Kidney (tissue), 14 donors: ENCODE data around the gene CREG2. TPM values are rescaled to one million over a fixed set of nuclear protein-coding genes. Genes with fewer than 3 reads are reported as not detected.
A peak's percentile ranks its signal among the peaks of the same experiment; 100 is the strongest.
"Not testable (repeated sequence)": the region's sequence is repeated elsewhere in the genome, so short reads cannot be mapped to it uniquely, and the experiment has no call there.

ENCODE experiments used
- DNase-seq, 5 donors: peaks; one replicate each; pipeline ENCODE4 v3.0.0-alpha.2; 2013 to 2020
- FAIRE-seq: peaks from 2 replicates; lab custom pipeline; 2012; peaks lifted over from hg19 to GRCh38; lab: Jason Lieb, UNC
- H3K27ac ChIP-seq, 2 donors: one replicate each; pipeline ENCODE4 v1.7.0; 2013; ENCODE audit warnings: low read depth in 2 of 2, low read length in 2 of 2, inconsistent platforms in 1 of 2
- H3K27me3 ChIP-seq: one replicate; pipeline ENCODE4 v1.7.1; 2013; ENCODE audit warnings: low read length, inconsistent platforms; ENCODE audit not compliant: control insufficient read depth, insufficient read depth
- H3K36me3 ChIP-seq, 3 donors: one replicate each; pipeline versions ENCODE4 v1.7.0 to v1.7.1; 2013; ENCODE audit warnings: low read length in 3 of 3, control low read depth in 1 of 3, inconsistent platforms in 1 of 3; ENCODE audit not compliant: insufficient read depth in 3 of 3, control insufficient read depth in 2 of 3
- H3K4me1 ChIP-seq, 3 donors: one replicate each; pipeline versions ENCODE4 v1.7.0 to v1.7.1; 2013; ENCODE audit warnings: low read length in 3 of 3, inconsistent platforms in 1 of 3, low read depth in 1 of 3; ENCODE audit not compliant: control insufficient read depth in 2 of 3, insufficient read depth in 2 of 3
- H3K4me3 ChIP-seq, 3 donors: one replicate each; pipeline versions ENCODE4 v1.7.0 to v1.8.1; 2013; ENCODE audit warnings: low read length in 3 of 3, control low read depth in 1 of 3, inconsistent platforms in 1 of 3
- H3K9ac ChIP-seq, 3 donors: one replicate each; pipeline versions ENCODE4 v1.7.0 to v1.7.1; 2013; ENCODE audit warnings: low read length in 3 of 3, control low read depth in 1 of 3, inconsistent platforms in 1 of 3
- H3K9me3 ChIP-seq, 3 donors: one replicate each; pipeline versions ENCODE4 v1.7.0 to v1.7.1; 2013; ENCODE audit warnings: low read length in 3 of 3, control low read depth in 1 of 3, inconsistent platforms in 1 of 3; ENCODE audit not compliant: control insufficient read depth in 2 of 3, insufficient read depth in 1 of 3
- intact Hi-C: fragments of 100-400 bp; cut with DNase I; formaldehyde crosslinking; loops from one replicate; pipeline ENCODE4 v1.11.1; 2022
- polyA plus RNA-seq: library from polyadenylated mRNA; stranded (reverse); fragments of 350-450 nt; fragmentation: Illumina TruSeq; extraction: RNeasy Lipid Tissue Mini Kit (QIAGEN cat#74804); gene quantifications from one replicate; pipeline ENCODE4 v1.2.3, GENCODE V29; 2014; ENCODE audit warnings: low read depth, low replicate concordance; ENCODE audit not compliant: insufficient read depth
- total RNA-seq: library from RNA; stranded (reverse); fragmentation: NEBNext Ultra II Directional; extraction: Animal tissue kit (Norgen Biotek cat#: 25700); gene quantifications from one replicate; pipeline ENCODE4 v1.2.1, GENCODE V29; 2021
- TF ChIP-seq, protein P1 (sequence below): IDR thresholded peaks from 3 replicates; pipeline ENCODE4 v1.5.1; 2012; ENCODE audit warnings: mild to moderate bottlenecking, moderate library complexity, borderline replicate concordance; ENCODE audit not compliant: insufficient read depth; ENCODE audit errors: extremely low read depth
- donor health status: control.
- donor health status: control.
- donor health status: control.
- donor health status: control.
- donor health status: control.
- donor health status: DM: yes; HTN: yes; CAD: no.
- donor health status: Normal renal cell carcinoma (clear cell type).

The CREG2 gene
- total and polyA plus RNA-seq, 2 donors from 2014 or later, result 0.69 TPM; not detected in 1

DNA sequence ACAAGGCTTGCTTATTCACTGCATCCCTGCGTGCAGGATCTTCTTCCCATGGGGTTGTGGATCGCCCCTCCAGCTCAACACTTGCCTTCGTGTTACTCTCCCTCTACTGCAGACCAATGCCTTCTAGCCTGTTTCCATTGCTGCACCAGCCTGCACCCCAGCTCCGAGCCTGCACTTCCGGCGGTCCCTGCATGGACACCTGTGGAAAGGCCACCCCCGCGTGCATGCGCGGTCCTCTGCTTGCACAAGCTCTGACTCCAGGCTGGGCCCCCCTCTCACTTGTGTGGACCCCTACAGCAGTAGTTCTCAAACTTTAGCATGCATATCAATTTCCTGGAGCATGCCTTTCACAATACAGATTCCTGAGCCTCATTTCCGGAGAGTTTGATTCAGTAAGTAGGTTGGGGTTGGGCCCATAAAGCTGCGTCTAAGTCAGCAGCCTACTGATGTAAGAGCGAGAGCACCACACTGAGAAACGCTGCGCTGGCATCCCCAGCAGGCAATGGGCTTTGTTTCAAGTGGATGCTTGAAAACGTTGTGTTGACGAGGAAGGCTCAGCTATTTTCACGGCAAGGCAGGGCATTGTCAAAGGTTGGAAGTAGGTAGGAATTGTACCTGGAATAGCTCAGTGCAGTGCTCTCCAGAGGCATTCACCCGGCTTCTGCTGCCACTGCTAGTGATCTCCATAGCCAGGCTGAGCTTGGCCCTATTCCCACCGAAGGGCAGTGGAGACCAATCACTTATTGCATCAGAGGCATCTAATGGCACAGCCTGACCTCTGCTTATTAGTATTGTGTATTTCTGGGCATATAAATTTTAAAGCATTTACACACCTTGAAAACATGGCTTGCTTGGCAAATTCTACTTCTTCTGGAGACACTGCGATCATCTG lies 32.6 kb downstream of the CREG2 start:
- intact Hi-C loops, result no loop called here
- H3K9ac ChIP-seq, result no peak overlapping the region
- H3K27ac ChIP-seq, result no peak overlapping the region
- no peaks in the 10 kb centered on the region for H3K36me3 ChIP-seq
- TF ChIP-seq, protein P1, sequence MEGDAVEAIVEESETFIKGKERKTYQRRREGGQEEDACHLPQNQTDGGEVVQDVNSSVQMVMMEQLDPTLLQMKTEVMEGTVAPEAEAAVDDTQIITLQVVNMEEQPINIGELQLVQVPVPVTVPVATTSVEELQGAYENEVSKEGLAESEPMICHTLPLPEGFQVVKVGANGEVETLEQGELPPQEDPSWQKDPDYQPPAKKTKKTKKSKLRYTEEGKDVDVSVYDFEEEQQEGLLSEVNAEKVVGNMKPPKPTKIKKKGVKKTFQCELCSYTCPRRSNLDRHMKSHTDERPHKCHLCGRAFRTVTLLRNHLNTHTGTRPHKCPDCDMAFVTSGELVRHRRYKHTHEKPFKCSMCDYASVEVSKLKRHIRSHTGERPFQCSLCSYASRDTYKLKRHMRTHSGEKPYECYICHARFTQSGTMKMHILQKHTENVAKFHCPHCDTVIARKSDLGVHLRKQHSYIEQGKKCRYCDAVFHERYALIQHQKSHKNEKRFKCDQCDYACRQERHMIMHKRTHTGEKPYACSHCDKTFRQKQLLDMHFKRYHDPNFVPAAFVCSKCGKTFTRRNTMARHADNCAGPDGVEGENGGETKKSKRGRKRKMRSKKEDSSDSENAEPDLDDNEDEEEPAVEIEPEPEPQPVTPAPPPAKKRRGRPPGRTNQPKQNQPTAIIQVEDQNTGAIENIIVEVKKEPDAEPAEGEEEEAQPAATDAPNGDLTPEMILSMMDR, result no peak
- H3K4me1 ChIP-seq, result no peaks in the 10 kb centered on the region
- FAIRE-seq (no peak), DNase-seq (peak in 1 of 5 donors; percentile 52)
- no peak overlapping the region for H3K4me3 ChIP-seq
- no peaks in the 10 kb centered on the region for H3K27me3 ChIP-seq
- H3K9me3 ChIP-seq, result no peaks in the 10 kb centered on the region

- H3K36me3 ChIP-seq, H3K9ac ChIP-seq, H3K4me3 ChIP-seq, H3K9me3 ChIP-seq, H3K27me3 ChIP-seq, intact Hi-C loops, FAIRE-seq, H3K27ac ChIP-seq, DNase-seq, H3K4me1 ChIP-seq: not testable (repeated sequence)
These were observed 34.7 kb downstream of the CREG2 start for GRCh38 chr2:101352631-101353030.

DNA sequence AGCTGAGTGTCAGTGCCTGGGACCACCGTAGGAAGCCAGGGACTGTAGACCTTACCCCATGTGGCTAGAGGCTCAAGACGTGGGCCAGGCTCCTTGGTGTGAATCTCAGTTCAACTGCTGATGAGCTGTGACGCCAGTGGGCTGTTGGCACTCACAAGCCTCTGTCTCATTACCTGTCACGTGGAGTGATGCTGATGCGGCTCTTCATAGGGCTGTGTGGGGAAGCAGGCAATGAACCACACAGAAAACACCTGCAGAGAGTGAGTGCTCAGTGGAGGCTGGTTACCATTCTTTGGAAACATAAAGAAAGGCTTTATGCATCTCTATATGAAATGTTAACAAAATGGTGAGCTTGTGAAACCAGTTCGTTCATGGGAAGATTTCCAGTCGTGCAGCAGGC lies 36.1 kb downstream of the CREG2 start:
- Histone ChIP-seq H3K4me1 (no peaks in the 10 kb centered on the region), H3K27ac (no peak overlapping the region), H3K9me3 (no peaks in the 10 kb centered on the region), H3K36me3 (no peaks in the 10 kb centered on the region), H3K27me3 (no peaks in the 10 kb centered on the region), H3K9ac (no peak overlapping the region), H3K4me3 (no peak overlapping the region)
- intact Hi-C loops, result no loop called here
- no peak for DNase-seq
- no peak for FAIRE-seq
- TF ChIP-seq, protein P1, result no peak

DNA sequence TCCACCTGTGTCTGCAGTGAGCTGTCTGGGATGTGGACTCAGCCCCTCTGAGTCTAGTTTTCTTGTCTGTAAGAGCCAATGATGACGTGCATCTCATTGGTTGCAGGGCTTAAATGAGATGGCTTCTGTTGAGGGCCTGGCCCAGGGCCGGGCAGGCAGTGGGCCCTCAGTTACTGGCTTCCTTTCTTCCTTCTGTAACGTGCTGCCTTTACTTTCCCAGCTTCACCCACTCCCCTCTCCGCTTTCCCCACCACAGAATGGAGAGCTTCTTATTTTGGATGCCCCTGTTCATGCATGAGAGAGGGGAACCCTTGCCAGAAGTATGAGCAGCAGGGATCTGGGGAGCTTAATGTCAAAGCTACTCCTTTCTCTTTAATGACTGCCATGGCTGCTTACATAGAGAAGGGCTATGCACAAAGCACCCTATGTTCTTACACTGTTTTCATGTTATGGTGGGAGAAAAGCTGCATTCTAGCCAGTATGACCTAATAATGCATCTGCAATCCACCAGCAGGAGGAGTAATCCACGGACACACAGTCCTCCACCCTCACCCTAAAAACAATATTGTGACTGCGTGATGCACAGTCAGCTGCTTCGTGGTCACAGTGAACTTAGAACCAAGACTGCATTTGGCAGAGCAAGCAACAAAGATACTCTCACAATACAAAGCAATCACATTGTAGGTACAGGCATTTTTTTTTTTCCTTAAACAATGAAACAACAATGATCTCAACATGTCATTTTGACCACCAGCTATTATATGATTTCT lies 37.2 kb downstream of the CREG2 start:
- H3K9ac ChIP-seq, result no peak overlapping the region
- H3K36me3 ChIP-seq, result no peaks in the 10 kb centered on the region
- no peaks in the 10 kb centered on the region for H3K9me3 ChIP-seq
- no peaks in the 10 kb centered on the region for H3K27me3 ChIP-seq
- H3K4me1 ChIP-seq, result no peaks in the 10 kb centered on the region
- FAIRE-seq (no peak), DNase-seq (no peak)
- intact Hi-C loops, result no loop called here
- TF ChIP-seq, protein P1, result no peak
- H3K4me3 ChIP-seq, result no peak overlapping the region
- no peak overlapping the region for H3K27ac ChIP-seq
